SK-N-MC (cell line): ENCODE measurements around the gene IL2RG.

Source experiments
- DNase-seq: peaks from one replicate; pipeline ENCODE4 v3.0.0-alpha.2; 2011; ENCODE audit warnings: low read depth, low spot score
- H3K27ac ChIP-seq: fragments of 200-600 bp; sonication (generic); 2 replicates; pipeline ENCODE4 v1.5.1; 2016; ENCODE audit warnings: mixed run types
- H3K36me3 ChIP-seq: fragments of 200-600 bp; sonication (generic); 2 replicates; pipeline ENCODE4 v1.6.1; 2017; ENCODE audit warnings: antibody characterized with exemption, low read length, mixed read lengths; ENCODE audit not compliant: insufficient read depth
- H3K4me3 ChIP-seq: fragments of 200-600 bp; sonication (generic); 2 replicates; pipeline ENCODE4 v1.5.1; 2016
- H3K9ac ChIP-seq: fragments of 200-600 bp; sonication (generic); 2 replicates; pipeline ENCODE4 v1.8.0; 2017; ENCODE audit warnings: mixed run types, mixed read lengths; ENCODE audit not compliant: insufficient read length
- H3K9me3 ChIP-seq: fragments of 200-600 bp; sonication (generic); 2 replicates; pipeline ENCODE4 v1.6.1; 2017; ENCODE audit warnings: low read depth, mild to moderate bottlenecking, antibody characterized with exemption, low read length, moderate library complexity, mixed read lengths
- EZH2 ChIP-seq: fragments of 200-600 bp; sonication (generic); IDR thresholded peaks from one replicate; pipeline ENCODE4 v1.6.1; 2017; ENCODE audit warnings: antibody characterized with exemption
- FOXP2 ChIP-seq: optimal IDR thresholded peaks from 2 replicates; pipeline ENCODE3; 2011; ENCODE audit warnings: mild to moderate bottlenecking, moderate library complexity; ENCODE audit not compliant: insufficient read depth; ENCODE audit errors: extremely low read length, control extremely low read depth
- POLR2AphosphoS5 ChIP-seq: IDR thresholded peaks from 2 replicates; pipeline ENCODE4 v1.6.1; 2012; ENCODE audit warnings: mild to moderate bottlenecking, low read depth, low read length, borderline replicate concordance

The IL2RG gene

DNA sequence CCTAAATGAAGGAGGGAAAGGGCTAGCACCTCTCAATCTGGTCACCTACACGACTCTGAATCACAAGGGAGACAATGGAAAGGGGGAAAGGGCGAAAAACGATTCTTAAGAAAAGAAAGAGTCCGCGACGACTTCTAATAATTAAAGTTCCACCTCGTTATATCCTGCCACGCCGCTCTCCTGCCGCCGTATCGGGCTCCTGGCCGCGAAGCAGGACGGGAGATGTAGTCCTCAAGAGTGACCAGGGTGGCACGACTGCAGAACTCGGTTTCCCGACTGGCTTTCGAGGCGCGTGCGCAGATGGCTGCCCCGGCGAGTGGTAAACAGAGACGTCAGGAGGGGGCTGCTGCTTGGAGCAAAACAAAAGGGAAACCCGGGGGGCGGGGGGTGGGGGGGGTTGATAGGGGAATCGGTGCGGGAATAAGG is 15.8 kb downstream of the IL2RG start, which contains the start of gene FOXO4:
TSS of gene FOXO4 (plus strand) at position 297 of the 426 bp plus-strand sequence. CDS start 678 bp downstream, outside the sequence.
- Histone ChIP-seq H3K9me3 (no peaks in the 10 kb centered on the region), H3K36me3 (no peaks in the 10 kb centered on the region), H3K9ac (peak within 1 kb of the TSS; percentile 74), H3K27ac (no peak within 1 kb of the TSS), H3K4me3 (peak within 1 kb of the TSS; percentile 77)
- DNase-seq = no peak
- TF ChIP-seq EZH2 = no peak
- TF ChIP-seq FOXP2 = no peak
- peak; percentile 68 for TF ChIP-seq POLR2AphosphoS5

GRCh38 chrX:71095033-71095432 is 16.3 kb downstream of the IL2RG start:
- H3K36me3 ChIP-seq = no peaks in the 10 kb centered on the region
- DNase-seq = no peak
- H3K27ac ChIP-seq = no peak overlapping the region
- H3K9ac ChIP-seq = peak overlapping the region; percentile 74
- no peak for TF ChIP-seq EZH2
- peak overlapping the region; percentile 77 for H3K4me3 ChIP-seq
- H3K9me3 ChIP-seq = no peaks in the 10 kb centered on the region

GRCh38 chrX:71091263-71091662 is 20.1 kb downstream of the IL2RG start:
- Histone ChIP-seq H3K36me3 (no peaks in the 10 kb centered on the region), H3K9ac (no peak overlapping the region), H3K9me3 (no peaks in the 10 kb centered on the region), H3K4me3 (no peak overlapping the region), H3K27ac (no peak overlapping the region)
- no peak for TF ChIP-seq POLR2AphosphoS5
- no peak for TF ChIP-seq FOXP2
- TF ChIP-seq EZH2 = no peak
- DNase-seq = no peak

- H3K27ac ChIP-seq = no peak overlapping the region
- TF ChIP-seq FOXP2 = no peak
- TF ChIP-seq POLR2AphosphoS5 = no peak
- TF ChIP-seq EZH2 = no peak
- H3K36me3 ChIP-seq = no peaks in the 10 kb centered on the region
- no peaks in the 10 kb centered on the region for H3K9me3 ChIP-seq
- no peak for DNase-seq
- H3K9ac ChIP-seq = no peak overlapping the region
- H3K4me3 ChIP-seq = no peak overlapping the region
Observed at GRCh38 chrX:71085900-71086299, 25.5 kb downstream of the IL2RG start.

GRCh38 chrX:71082822-71083221 is 28.6 kb downstream of the IL2RG start:
- TF ChIP-seq POLR2AphosphoS5 (no peak), EZH2 (no peak), FOXP2 (no peak)
- H3K9ac ChIP-seq = no peak overlapping the region
- H3K4me3 ChIP-seq = no peak overlapping the region
- H3K36me3 ChIP-seq = no peaks in the 10 kb centered on the region
- no peak overlapping the region for H3K27ac ChIP-seq
- H3K9me3 ChIP-seq = no peaks in the 10 kb centered on the region
- no peak for DNase-seq

DNA sequence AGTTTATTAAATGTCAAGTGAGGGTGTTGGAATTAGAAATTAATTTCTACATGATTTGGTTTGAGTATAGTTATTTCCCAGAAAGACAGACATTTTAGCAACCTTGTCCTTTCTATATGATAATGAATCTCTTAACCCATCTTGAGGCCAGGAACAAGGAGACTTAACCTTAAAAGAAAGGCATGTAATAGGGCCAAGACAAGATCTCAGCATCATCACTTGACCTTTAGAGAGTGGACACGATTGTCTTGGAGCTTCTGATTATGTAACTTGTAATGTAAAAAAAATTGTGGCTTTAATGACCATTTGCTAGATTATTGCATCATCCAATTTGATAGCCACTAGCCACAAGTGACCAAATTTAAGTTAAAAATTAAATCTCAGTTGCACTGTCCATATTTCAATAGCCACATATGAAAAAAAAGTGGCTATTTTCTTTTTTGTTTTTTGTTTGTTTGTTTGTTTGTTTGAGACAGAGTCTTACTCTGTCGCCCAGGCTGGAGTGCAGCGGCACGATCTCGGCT is 29.2 kb downstream of the IL2RG start:
- TF ChIP-seq EZH2 = no peak
- TF ChIP-seq POLR2AphosphoS5 = no peak
- TF ChIP-seq FOXP2 = no peak
- Histone ChIP-seq H3K36me3 (no peaks in the 10 kb centered on the region), H3K9me3 (no peaks in the 10 kb centered on the region), H3K27ac (no peak overlapping the region), H3K9ac (no peak overlapping the region), H3K4me3 (no peak overlapping the region)
- DNase-seq = no peak

- no peak for DNase-seq
- no peak overlapping the region for H3K27ac ChIP-seq
- no peak for TF ChIP-seq EZH2
- TF ChIP-seq POLR2AphosphoS5 = no peak
- no peak for TF ChIP-seq FOXP2
- H3K9ac ChIP-seq = no peak overlapping the region
- no peaks in the 10 kb centered on the region for H3K9me3 ChIP-seq
- no peaks in the 10 kb centered on the region for H3K36me3 ChIP-seq
- no peak overlapping the region for H3K4me3 ChIP-seq
Observed at GRCh38 chrX:71081330-71082123, 29.9 kb downstream of the IL2RG start.

- H3K36me3 ChIP-seq = no peaks in the 10 kb centered on the region
- no peak for DNase-seq
- H3K4me3 ChIP-seq = no peak overlapping the region
- TF ChIP-seq EZH2 (no peak), FOXP2 (no peak), POLR2AphosphoS5 (no peak)
- H3K27ac ChIP-seq = no peak overlapping the region
- no peaks in the 10 kb centered on the region for H3K9me3 ChIP-seq
- no peak overlapping the region for H3K9ac ChIP-seq
Observed at GRCh38 chrX:71070531-71070930, 40.8 kb downstream of the IL2RG start.
